ENCODE results near the gene CREG2. TPM values are rescaled to one million over a fixed set of nuclear protein-coding genes. Genes with fewer than 3 reads are reported as not detected.

The CREG2 gene
- total RNA-seq, 3 donors from 2014 or later (not counting 1 experiment from before 2014, with no cell fraction given), result not detected

DNA sequence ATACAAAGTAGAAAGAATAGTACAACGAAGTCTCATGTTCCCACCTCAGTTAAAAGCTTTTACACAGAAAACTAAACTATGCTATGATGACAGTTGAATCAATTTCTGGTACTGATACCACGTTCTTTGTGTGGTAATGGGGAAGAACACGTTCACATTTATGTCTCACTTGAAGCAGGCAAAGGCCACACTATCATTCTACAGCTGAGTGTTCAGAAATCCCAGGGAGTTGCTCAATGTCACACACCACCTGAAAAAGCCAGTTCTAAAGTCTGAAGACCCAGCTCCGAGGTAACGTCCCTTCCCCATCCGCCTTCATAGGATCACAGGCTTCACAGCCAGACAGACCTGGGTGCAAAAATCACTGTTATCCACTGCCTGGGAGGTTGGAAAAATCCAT, 87.7 kb downstream of the CREG2 start:
- Mint-ChIP-seq H3K27ac (peak overlapping the region; percentile 60 to 98), H3K27me3 (ENCODE audit: low read depth in 2 of 2) (no peaks in the 10 kb centered on the region), H3K9me3 (no peaks in the 10 kb centered on the region), H3K36me3 (no peaks in the 10 kb centered on the region), H3K4me3 (peak overlapping the region; percentile 78), H3K4me1 (peaks cover 83 to 94% of the 10 kb centered on the region in 2 donors)
- peaks cover 11% of the 10 kb centered on the region for H3K36me3 ChIP-seq (ENCODE audit: control insufficient read depth, insufficient read depth, low read length)
- no peak for DNase-seq
- H3K4me3 ChIP-seq (ENCODE audit: low read length), result no peak overlapping the region
- intact Hi-C loops (cut with micrococcal nuclease), result loop anchor here (10.0 kb wide), 1 partner anchor 715 kb away; no protein-coding TSS in a partner anchor
- no peaks in the 10 kb centered on the region for H3K9me3 ChIP-seq (ENCODE audit: control insufficient read depth, insufficient read depth, low read length)
- peaks cover 44% of the 10 kb centered on the region for H3K4me1 ChIP-seq (ENCODE audit: control insufficient read depth, insufficient read depth, low read length)
- no peaks in the 10 kb centered on the region for H3K27me3 ChIP-seq (ENCODE audit: control insufficient read depth, insufficient read depth, low read length)
- ATAC-seq, result no peak
- H3K27ac ChIP-seq (ENCODE audit: low read length), result peak overlapping the region; percentile 38
- TF ChIP-seq, protein P1, sequence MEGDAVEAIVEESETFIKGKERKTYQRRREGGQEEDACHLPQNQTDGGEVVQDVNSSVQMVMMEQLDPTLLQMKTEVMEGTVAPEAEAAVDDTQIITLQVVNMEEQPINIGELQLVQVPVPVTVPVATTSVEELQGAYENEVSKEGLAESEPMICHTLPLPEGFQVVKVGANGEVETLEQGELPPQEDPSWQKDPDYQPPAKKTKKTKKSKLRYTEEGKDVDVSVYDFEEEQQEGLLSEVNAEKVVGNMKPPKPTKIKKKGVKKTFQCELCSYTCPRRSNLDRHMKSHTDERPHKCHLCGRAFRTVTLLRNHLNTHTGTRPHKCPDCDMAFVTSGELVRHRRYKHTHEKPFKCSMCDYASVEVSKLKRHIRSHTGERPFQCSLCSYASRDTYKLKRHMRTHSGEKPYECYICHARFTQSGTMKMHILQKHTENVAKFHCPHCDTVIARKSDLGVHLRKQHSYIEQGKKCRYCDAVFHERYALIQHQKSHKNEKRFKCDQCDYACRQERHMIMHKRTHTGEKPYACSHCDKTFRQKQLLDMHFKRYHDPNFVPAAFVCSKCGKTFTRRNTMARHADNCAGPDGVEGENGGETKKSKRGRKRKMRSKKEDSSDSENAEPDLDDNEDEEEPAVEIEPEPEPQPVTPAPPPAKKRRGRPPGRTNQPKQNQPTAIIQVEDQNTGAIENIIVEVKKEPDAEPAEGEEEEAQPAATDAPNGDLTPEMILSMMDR (IDR thresholded peaks at IDR 0.05), result no peak
- WGBS (ENCODE audit: insufficient coverage), result 72% methylated on average over 5 of the region's 6 CpGs

DNA sequence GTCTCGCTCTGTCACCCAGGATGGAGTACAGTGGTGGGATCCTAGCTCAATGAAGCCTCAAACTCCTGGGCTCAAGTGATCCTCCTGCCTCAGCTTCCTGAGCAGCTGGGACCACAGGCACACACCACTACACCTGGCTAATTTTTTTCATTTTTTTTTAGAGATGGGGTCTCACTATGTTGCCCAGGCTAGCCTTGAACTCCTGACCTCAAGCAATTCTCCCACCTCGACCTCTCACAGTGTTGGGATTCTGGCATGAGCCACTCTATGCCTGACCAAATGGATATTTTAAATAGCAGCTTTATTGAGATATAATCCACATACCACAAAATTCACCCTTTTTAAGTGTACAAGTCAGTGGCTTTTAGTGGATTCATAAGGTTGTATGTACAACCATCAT, 89.9 kb downstream of the CREG2 start:
- H3K4me1 ChIP-seq (ENCODE audit: control insufficient read depth, insufficient read depth, low read length), result peaks cover 30% of the 10 kb centered on the region
- H3K4me3 Mint-ChIP-seq, result peak overlapping the region; percentile 76

DNA sequence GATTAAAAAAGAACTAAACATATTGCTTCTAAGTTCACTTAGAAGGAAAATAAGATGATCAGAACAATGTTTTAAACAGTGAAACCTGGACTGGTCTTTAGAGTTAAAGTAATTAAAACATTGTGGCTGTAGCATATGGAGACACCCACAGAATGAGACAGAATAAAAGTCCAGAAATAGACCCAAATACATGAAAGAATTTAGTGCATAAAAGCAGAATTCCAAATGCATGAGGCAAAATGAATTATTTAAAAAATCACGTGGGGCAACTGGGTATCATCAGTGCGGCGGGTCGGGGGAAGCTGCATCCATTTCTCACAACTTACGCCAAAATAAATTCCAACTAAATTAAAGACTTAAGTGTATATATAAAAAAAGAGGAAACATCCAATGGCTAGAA, 90.9 kb downstream of the CREG2 start:
- peaks cover 63 to 71% of the 10 kb centered on the region in 2 donors for H3K4me1 Mint-ChIP-seq
- no peak for DNase-seq
- TF ChIP-seq, protein P1 (IDR thresholded peaks at IDR 0.05), result no peak
- no peaks in the 10 kb centered on the region for H3K9me3 ChIP-seq (ENCODE audit: control insufficient read depth, insufficient read depth, low read length)
- no peaks in the 10 kb centered on the region for H3K27me3 Mint-ChIP-seq (ENCODE audit: low read depth in 2 of 2)
- H3K36me3 Mint-ChIP-seq, result no peaks in the 10 kb centered on the region
- H3K9me3 Mint-ChIP-seq, result no peaks in the 10 kb centered on the region
- ATAC-seq, result no peak
- intact Hi-C loops (cut with micrococcal nuclease), result no loop called here
- H3K4me3 ChIP-seq (ENCODE audit: low read length), result no peak overlapping the region
- H3K27ac Mint-ChIP-seq, result peak overlapping the region; percentile 65 to 67
- no peak overlapping the region for H3K27ac ChIP-seq (ENCODE audit: low read length)
- H3K36me3 ChIP-seq (ENCODE audit: control insufficient read depth, insufficient read depth, low read length), result peaks cover 31% of the 10 kb centered on the region
- H3K4me3 Mint-ChIP-seq, result peak overlapping the region; percentile 26
- WGBS (ENCODE audit: insufficient coverage), result 80% methylated on average over 1 of the region's 5 CpGs
- no peaks in the 10 kb centered on the region for H3K27me3 ChIP-seq (ENCODE audit: control insufficient read depth, insufficient read depth, low read length)
- H3K4me1 ChIP-seq (ENCODE audit: control insufficient read depth, insufficient read depth, low read length), result peaks cover 29% of the 10 kb centered on the region

More for the DNA sequence above, 89.9 kb downstream of the CREG2 start:
- H3K36me3 ChIP-seq (ENCODE audit: control insufficient read depth, insufficient read depth, low read length), result peaks cover 28% of the 10 kb centered on the region
- no peaks in the 10 kb centered on the region for H3K36me3 Mint-ChIP-seq
- TF ChIP-seq, protein P1 (IDR thresholded peaks at IDR 0.05), result no peak
- H3K4me1 Mint-ChIP-seq, result peaks cover 73 to 81% of the 10 kb centered on the region in 2 donors
- H3K27me3 Mint-ChIP-seq (ENCODE audit: low read depth in 2 of 2), result no peaks in the 10 kb centered on the region
- H3K27ac ChIP-seq (ENCODE audit: low read length), result no peak overlapping the region
- no peaks in the 10 kb centered on the region for H3K27me3 ChIP-seq (ENCODE audit: control insufficient read depth, insufficient read depth, low read length)
- peak overlapping the region; percentile 60 to 61 for H3K27ac Mint-ChIP-seq
- H3K4me3 ChIP-seq (ENCODE audit: low read length), result no peak overlapping the region
- intact Hi-C loops (cut with micrococcal nuclease), result no loop called here
- no peaks in the 10 kb centered on the region for H3K9me3 ChIP-seq (ENCODE audit: control insufficient read depth, insufficient read depth, low read length)
- ATAC-seq (no peak), DNase-seq (no peak)
- WGBS (ENCODE audit: insufficient coverage), result 87% methylated on average over 2 of the region's 2 CpGs
- no peaks in the 10 kb centered on the region for H3K9me3 Mint-ChIP-seq

DNA sequence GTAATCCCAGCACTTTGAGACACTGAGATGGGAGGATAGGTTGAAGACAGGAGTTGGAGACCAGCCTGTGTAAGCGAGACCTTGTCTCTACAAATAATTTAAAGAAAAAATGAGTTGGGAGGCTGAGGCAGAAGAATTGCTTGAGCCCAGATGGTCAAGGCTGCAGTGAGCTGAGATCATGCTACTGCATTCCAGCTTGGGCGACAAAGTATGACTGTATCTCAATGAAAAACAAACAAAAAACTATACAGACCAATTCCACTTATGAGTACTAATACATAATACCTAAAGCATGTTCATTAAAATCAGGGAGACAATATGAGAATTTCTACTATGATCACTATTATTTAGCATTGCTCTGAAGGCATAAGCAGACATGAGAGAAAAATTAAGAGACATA, 91.4 kb downstream of the CREG2 start:
- H3K27me3 ChIP-seq (ENCODE audit: control insufficient read depth, insufficient read depth, low read length), result no peaks in the 10 kb centered on the region
- Mint-ChIP-seq H3K4me3 (peak overlapping the region; percentile 26), H3K27me3 (ENCODE audit: low read depth in 2 of 2) (no peaks in the 10 kb centered on the region), H3K36me3 (no peaks in the 10 kb centered on the region), H3K4me1 (peaks cover 58 to 66% of the 10 kb centered on the region in 2 donors), H3K27ac (peak overlapping the region; percentile 65 to 67), H3K9me3 (no peaks in the 10 kb centered on the region)
- intact Hi-C loops (cut with micrococcal nuclease), result no loop called here
- no peak overlapping the region for H3K4me3 ChIP-seq (ENCODE audit: low read length)
- TF ChIP-seq, protein P1 (IDR thresholded peaks at IDR 0.05), result no peak
- DNase-seq (no peak), ATAC-seq (no peak)
- 92% methylated on average over 2 of the region's 2 CpGs for WGBS (ENCODE audit: insufficient coverage)
- H3K27ac ChIP-seq (ENCODE audit: low read length), result no peak overlapping the region
- peaks cover 32% of the 10 kb centered on the region for H3K36me3 ChIP-seq (ENCODE audit: control insufficient read depth, insufficient read depth, low read length)
- H3K9me3 ChIP-seq (ENCODE audit: control insufficient read depth, insufficient read depth, low read length), result no peaks in the 10 kb centered on the region
- H3K4me1 ChIP-seq (ENCODE audit: control insufficient read depth, insufficient read depth, low read length), result peaks cover 25% of the 10 kb centered on the region

All from natural killer cell (primary cell).